SK-N-SH (cell line): Measurements from ENCODE around the gene NTN5. TPM values are rescaled to one million over a fixed set of nuclear protein-coding genes. Genes with fewer than 3 reads are reported as not detected.

ENCODE experiments used
- CTCF ChIA-PET: fragments of 300-600, 350-600 bp; formaldehyde crosslinking; extraction: SDS; loops from one replicate; lab custom pipeline; 2021; lab: Yijun Ruan, JAX
- POLR2A ChIA-PET: fragments of 350-600 bp; sonication (Branson Sonifier 250); formaldehyde crosslinking; extraction: SDS; loops from one replicate; lab custom pipeline; 2020; ENCODE audit warnings: antibody characterized with exemption, inconsistent platforms; lab: Yijun Ruan, JAX
- DNase-seq: peaks from one replicate; pipeline ENCODE4 v3.0.0; 2012
- H2AFZ ChIP-seq: fragments of 200-600 bp; sonication (generic); 2 replicates; pipeline ENCODE4 v1.8.1; 2016; ENCODE audit warnings: antibody characterized with exemption, mild to moderate bottlenecking, low read depth
- H3F3A ChIP-seq: fragments of 200-600 bp; sonication (generic); replicated peaks from 2 replicates; pipeline ENCODE3; 2016; ENCODE audit warnings: antibody characterized with exemption, mild to moderate bottlenecking; ENCODE audit not compliant: insufficient read depth
- H3K27ac ChIP-seq, 2 experiments: fragments of 200-500 bp in 1 of 2; fragments of 200-600 bp in 1 of 2; sonication (Bioruptor generic) in 1 of 2; sonication (generic), shearing (Covaris generic) in 1 of 2; 2 replicates each; pipeline versions ENCODE4 v1.5.1 to v1.6.1; 2014 to 2016; ENCODE audit warnings: low read depth in 2 of 2, inconsistent platforms in 1 of 2, low read length in 1 of 2, mild to moderate bottlenecking in 1 of 2, mixed read lengths in 1 of 2
- H3K27me3 ChIP-seq: fragments of 200-600 bp; sonication (generic), shearing (Covaris generic); 2 replicates; pipeline ENCODE4 v1.6.1; 2016; ENCODE audit warnings: mixed run types; ENCODE audit not compliant: insufficient read depth
- H3K36me3 ChIP-seq, 2 experiments: fragments of 200-500 bp in 1 of 2; fragments of 200-600 bp in 1 of 2; sonication (Bioruptor generic) in 1 of 2; sonication (generic) in 1 of 2; replicated peaks in 1 of 2; 2 replicates each; pipeline versions ENCODE3 to v1.5.1; 2014 to 2016; ENCODE audit warnings: low read length in 1 of 2, mild to moderate bottlenecking in 1 of 2; ENCODE audit not compliant: insufficient read depth in 2 of 2, control insufficient read depth in 1 of 2
- H3K4me1 ChIP-seq, 2 experiments: fragments of 200-500 bp in 1 of 2; fragments of 200-600 bp in 1 of 2; sonication (Bioruptor generic) in 1 of 2; sonication (generic), shearing (Covaris generic) in 1 of 2; 2 replicates each; pipeline versions ENCODE4 v1.5.1 to v1.6.1; 2014 to 2016; ENCODE audit warnings: low read depth in 1 of 2, low read length in 1 of 2, mixed run types in 1 of 2; ENCODE audit not compliant: insufficient read depth in 2 of 2, control insufficient read depth in 1 of 2
- H3K4me2 ChIP-seq: fragments of 200-600 bp; sonication (generic), shearing (Covaris generic); 2 replicates; pipeline ENCODE4 v1.6.1; 2017; ENCODE audit warnings: mixed run types
- H3K4me3 ChIP-seq, 2 experiments: fragments of 200-500 bp in 1 of 2; fragments of 200-600 bp in 1 of 2; sonication (Bioruptor generic) in 1 of 2; sonication (generic), shearing (Covaris generic) in 1 of 2; 2 replicates each; pipeline versions ENCODE4 v1.5.1 to v1.8.1; 2014 to 2016; ENCODE audit warnings: low read depth in 2 of 2, inconsistent platforms in 1 of 2, low read length in 1 of 2, mild to moderate bottlenecking in 1 of 2, mixed read lengths in 1 of 2, moderate library complexity in 1 of 2
- H3K79me2 ChIP-seq: fragments of 200-600 bp; sonication (generic); 2 replicates; pipeline ENCODE4 v1.8.1; 2017; ENCODE audit warnings: mild to moderate bottlenecking; ENCODE audit not compliant: insufficient read depth
- H3K9ac ChIP-seq: fragments of 200-600 bp; sonication (generic); 2 replicates; pipeline ENCODE4 v1.6.1; 2017; ENCODE audit warnings: mixed run types
- H3K9me2 ChIP-seq: fragments of 200-600 bp; sonication (generic); 2 replicates; pipeline ENCODE4 v1.6.1; 2017; ENCODE audit warnings: mixed run types
- H3K9me3 ChIP-seq: fragments of 200-600 bp; sonication (generic); 2 replicates; pipeline ENCODE4 v1.6.1; 2017; ENCODE audit warnings: mixed run types, mild to moderate bottlenecking, moderate library complexity
- H4K20me1 ChIP-seq: fragments of 200-600 bp; sonication (generic); 2 replicates; pipeline ENCODE4 v1.6.1; 2017; ENCODE audit warnings: mild to moderate bottlenecking, mixed run types; ENCODE audit not compliant: insufficient read depth
- CTCF ChIP-seq: fragments of 200-600 bp; sonication (generic); IDR thresholded peaks from 2 replicates; pipeline ENCODE4 v1.6.1; 2017; ENCODE audit warnings: antibody characterized with exemption, mild to moderate bottlenecking, moderate library complexity
- EP300 ChIP-seq, 2 experiments: IDR thresholded peaks; 2 replicates each; pipeline versions ENCODE4 v1.4.0 to v1.6.1; 2012; ENCODE audit warnings: borderline replicate concordance in 1 of 2, low read depth in 1 of 2, low read length in 1 of 2
- EZH2phosphoT487 ChIP-seq: fragments of 200-600 bp; sonication (generic); IDR thresholded peaks from 2 replicates; pipeline ENCODE4 v1.6.1; 2017; ENCODE audit warnings: low read depth, mixed run types, mild to moderate bottlenecking, antibody characterized with exemption, moderate library complexity, borderline replicate concordance
- GABPA ChIP-seq: IDR thresholded peaks from 2 replicates; pipeline ENCODE4 v1.4.0; 2012; ENCODE audit warnings: low read depth, mild to moderate bottlenecking
- MXI1 ChIP-seq: IDR thresholded peaks from 2 replicates; pipeline ENCODE4 v1.6.1; 2012; ENCODE audit warnings: mild to moderate bottlenecking, low read depth, low read length, improper control_type of control experiment
- NFIC ChIP-seq: IDR thresholded peaks from 2 replicates; pipeline ENCODE4 v1.4.0; 2012; ENCODE audit warnings: borderline replicate concordance
- POLR2AphosphoS5 ChIP-seq: IDR thresholded peaks from 2 replicates; pipeline ENCODE4 v1.6.1; 2012; ENCODE audit warnings: low read depth, low read length
- RCOR1 ChIP-seq: fragments of 150-350 bp; IDR thresholded peaks from 2 replicates; pipeline ENCODE4 v1.6.1; 2017; ENCODE audit warnings: antibody characterized with exemption, low read length
- REST ChIP-seq: IDR thresholded peaks from 2 replicates; pipeline ENCODE4 v1.6.1; 2012; ENCODE audit warnings: mild to moderate bottlenecking, low read depth, low read length, moderate library complexity
- RXRA ChIP-seq: IDR thresholded peaks from 2 replicates; pipeline ENCODE4 v1.4.0; 2012; ENCODE audit warnings: low read depth, mild to moderate bottlenecking, borderline replicate concordance
- SIN3A ChIP-seq: IDR thresholded peaks from 2 replicates; pipeline ENCODE4 v1.6.1; 2012; ENCODE audit warnings: low read depth, mild to moderate bottlenecking, low read length, moderate library complexity, borderline replicate concordance
- SMC3 ChIP-seq: IDR thresholded peaks from 2 replicates; pipeline ENCODE4 v1.6.1; 2012; ENCODE audit warnings: low read depth, low read length, improper control_type of control experiment
- TEAD4 ChIP-seq: IDR thresholded peaks from 2 replicates; pipeline ENCODE4 v1.4.0; 2012; ENCODE audit warnings: mild to moderate bottlenecking, borderline replicate concordance; ENCODE audit not compliant: insufficient read depth
- WGBS: methylation state at CpG from one replicate; pipeline ENCODE4 v1.1.6; 2017; ENCODE audit warnings: low lambda C conversion rate; 5-methylcytosine and 5-hydroxymethylcytosine counted together
- polyA plus RNA-seq, 3 experiments: library from polyadenylated mRNA; depleted of rRNA; stranded (reverse); fragments of >200 nt; gene quantifications; 2 replicates each; pipeline ENCODE4 v1.2.3, GENCODE V29; 2012

The NTN5 gene
- polyA plus RNA-seq, 1 of the 3 experiments (the other 2 are of a cell fraction) = 0.74 TPM

GRCh38 chr19:48611872-48612271 lies 60.9 kb downstream of the NTN5 start:
- Histone ChIP-seq H3K4me1 (peaks cover under 1 to 23% of the 10 kb centered on the region in 2 experiments; a peak in 1 of 4 replicates), H3K9me2 (no peaks in the 10 kb centered on the region), H3K79me2 (peaks cover 10% of the 10 kb centered on the region), H3F3A (peaks cover 26% of the 10 kb centered on the region), H3K27me3 (no peaks in the 10 kb centered on the region), H3K36me3 (peaks cover 19 to 24% of the 10 kb centered on the region in 2 experiments), H3K27ac (no peak overlapping the region)
- ChIA-PET CTCF (interaction anchor here (8.0 kb wide), 1 partner anchor 22 kb away, joined by 72 read pairs; no protein-coding TSS in a partner anchor), POLR2A (no interaction called here)
- 98% methylated on average over 10 of the region's 14 CpGs for WGBS
- DNase-seq = no peak
- TF ChIP-seq CTCF = no peak
- TF ChIP-seq NFIC = no peak
- no peak for TF ChIP-seq SMC3
- TF ChIP-seq EP300 (IDR thresholded peaks at IDR 0.05; ENCODE audit: borderline replicate concordance in 1 of 2, low read depth in 1 of 2, low read length in 1 of 2) = no peak
- TF ChIP-seq SIN3A = no peak
- TF ChIP-seq MXI1 = no peak
- TF ChIP-seq GABPA = no peak
- no peak for TF ChIP-seq RCOR1
- TF ChIP-seq EZH2phosphoT487 = no peak
- no peak for TF ChIP-seq POLR2AphosphoS5
- no peak for TF ChIP-seq TEAD4
- no peak for TF ChIP-seq REST
- TF ChIP-seq RXRA = no peak
- TF ChIP-seq, all 33 proteins: peak for 0
- H2AFZ ChIP-seq = no peak overlapping the region
- H3K9ac ChIP-seq = no peak overlapping the region
- H3K4me2 ChIP-seq = no peak overlapping the region
- H3K9me3 ChIP-seq = no peaks in the 10 kb centered on the region
- H4K20me1 ChIP-seq = peaks cover 21% of the 10 kb centered on the region
- H3K4me3 ChIP-seq = no peak overlapping the region

Other genes starting within 250 kb of the NTN5 start
- gene GRWD1, start 227.0 kb downstream of the NTN5 start, polyA plus RNA-seq (2012; rRNA removed) = 34.1 and 36.6 TPM in 2 replicates
- 1.1 and 1.2 TPM in 2 replicates for gene KCNJ14, start 217.4 kb downstream of the NTN5 start, polyA plus RNA-seq (2012; rRNA removed)
- gene CYTH2, start 203.6 kb downstream of the NTN5 start, polyA plus RNA-seq (2012; rRNA removed) = 69.5 and 77.6 TPM in 2 replicates
- 2.0 and 3.2 TPM in 2 replicates for gene LMTK3, start 161.2 kb downstream of the NTN5 start, polyA plus RNA-seq (2012; rRNA removed)
- 0.86 and 0.92 TPM in 2 replicates for gene SULT2B1, start 120.8 kb downstream of the NTN5 start, polyA plus RNA-seq (2012; rRNA removed)
- gene SPACA4, start 66.3 kb downstream of the NTN5 start, polyA plus RNA-seq (2012; rRNA removed) = not detected in 2 replicates
- gene FAM83E, start 57.9 kb downstream of the NTN5 start, polyA plus RNA-seq (2012; rRNA removed) = 0.44 TPM in 1 of 2 replicates, not detected in the other
- gene RPL18, start 53.8 kb downstream of the NTN5 start, polyA plus RNA-seq (2012; rRNA removed) = 2,114 and 2,225 TPM in 2 replicates
- 14.1 and 14.8 TPM in 2 replicates for gene SPHK2, start 53.5 kb downstream of the NTN5 start, polyA plus RNA-seq (2012; rRNA removed)
- 7.8 and 12.6 TPM in 2 replicates for gene DBP, start 35.6 kb downstream of the NTN5 start, polyA plus RNA-seq (2012; rRNA removed)
- 13.1 and 13.5 TPM in 2 replicates for gene CA11, start 26.8 kb downstream of the NTN5 start, polyA plus RNA-seq (2012; rRNA removed)
- not detected in 2 replicates for gene FUT2, start 23.0 kb upstream of the NTN5 start, polyA plus RNA-seq (2012; rRNA removed)
- gene MAMSTR, start 46.7 kb upstream of the NTN5 start, polyA plus RNA-seq (2012; rRNA removed) = 0.70 and 1.1 TPM in 2 replicates
- gene RASIP1, start 67.6 kb upstream of the NTN5 start, polyA plus RNA-seq (2012; rRNA removed) = 0.36 and 0.41 TPM in 2 replicates
- gene IZUMO1, start 73.9 kb upstream of the NTN5 start, polyA plus RNA-seq (2012; rRNA removed) = 0.03 TPM in 2 replicates
- gene FUT1, start 79.6 kb upstream of the NTN5 start, polyA plus RNA-seq (2012; rRNA removed) = 0.03 and 0.08 TPM in 2 replicates
- not detected in 2 replicates for gene FGF21, start 82.5 kb upstream of the NTN5 start, polyA plus RNA-seq (2012; rRNA removed)
- 70.6 and 71.6 TPM in 2 replicates for gene BCAT2, start 138.0 kb upstream of the NTN5 start, polyA plus RNA-seq (2012; rRNA removed)
- 27.9 and 29.7 TPM in 2 replicates for gene HSD17B14, start 163.5 kb upstream of the NTN5 start, polyA plus RNA-seq (2012; rRNA removed)
- gene PLEKHA4, start 195.6 kb upstream of the NTN5 start, polyA plus RNA-seq (2012; rRNA removed) = 4.7 and 5.6 TPM in 2 replicates
- 62.3 and 73.7 TPM in 2 replicates for gene PPP1R15A, start 199.4 kb upstream of the NTN5 start, polyA plus RNA-seq (2012; rRNA removed)
- 0.03 and 0.08 TPM in 2 replicates for gene TULP2, start 225.7 kb upstream of the NTN5 start, polyA plus RNA-seq (2012; rRNA removed)
- 259 and 397 TPM in 2 replicates for gene NUCB1, start 227.3 kb upstream of the NTN5 start, polyA plus RNA-seq (2012; rRNA removed)